Activated CD8-positive, alpha-beta memory T cell treated with anti-CD3 and anti-CD28 coated beads, Interleukin-2, amount 50 U/mL, for 48 hours (primary cell): ENCODE measurements around the gene B4GALNT1.
"Not testable (repeated sequence)": the region's sequence is repeated elsewhere in the genome, so short reads cannot be mapped to it uniquely, and the experiment has no call there.

Source experiments
- DNase-seq: peaks from one replicate; pipeline ENCODE4 v3.0.0-alpha.2; 2020

The B4GALNT1 gene

DNA sequence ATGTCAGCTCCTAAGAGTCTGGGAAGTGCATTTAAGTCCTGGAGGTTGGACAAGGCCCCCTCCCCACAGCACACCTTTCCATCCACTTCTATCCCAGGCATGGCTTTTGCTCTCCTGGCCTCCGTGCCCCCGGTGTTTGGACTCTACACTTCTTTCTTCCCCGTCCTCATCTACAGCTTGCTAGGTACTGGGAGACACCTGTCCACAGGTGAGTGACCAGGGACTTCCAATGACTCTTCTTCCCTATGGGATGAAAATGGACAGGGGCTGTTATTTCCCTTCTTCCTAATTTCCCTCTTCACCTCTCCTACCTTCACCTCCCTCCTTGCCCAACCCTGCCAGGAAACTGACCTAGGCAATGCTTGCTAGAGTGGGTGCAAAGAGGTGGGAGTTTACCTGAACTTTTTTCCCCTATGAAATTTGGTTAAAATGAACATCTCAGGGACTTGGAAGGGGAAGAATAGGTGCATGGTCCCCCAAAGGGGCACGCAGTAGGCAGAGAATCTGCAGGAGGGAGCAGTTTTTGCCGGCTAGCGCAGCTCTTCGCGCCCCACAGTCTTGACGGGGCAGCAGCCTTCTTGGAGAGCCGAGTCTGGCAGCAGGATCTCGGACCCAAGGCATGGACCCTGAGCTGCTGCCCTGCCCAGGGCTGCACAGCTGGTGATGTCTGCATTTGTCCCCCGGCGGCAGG, 12.6 kb downstream of the B4GALNT1 start:
- DNase-seq = no peak

DNA sequence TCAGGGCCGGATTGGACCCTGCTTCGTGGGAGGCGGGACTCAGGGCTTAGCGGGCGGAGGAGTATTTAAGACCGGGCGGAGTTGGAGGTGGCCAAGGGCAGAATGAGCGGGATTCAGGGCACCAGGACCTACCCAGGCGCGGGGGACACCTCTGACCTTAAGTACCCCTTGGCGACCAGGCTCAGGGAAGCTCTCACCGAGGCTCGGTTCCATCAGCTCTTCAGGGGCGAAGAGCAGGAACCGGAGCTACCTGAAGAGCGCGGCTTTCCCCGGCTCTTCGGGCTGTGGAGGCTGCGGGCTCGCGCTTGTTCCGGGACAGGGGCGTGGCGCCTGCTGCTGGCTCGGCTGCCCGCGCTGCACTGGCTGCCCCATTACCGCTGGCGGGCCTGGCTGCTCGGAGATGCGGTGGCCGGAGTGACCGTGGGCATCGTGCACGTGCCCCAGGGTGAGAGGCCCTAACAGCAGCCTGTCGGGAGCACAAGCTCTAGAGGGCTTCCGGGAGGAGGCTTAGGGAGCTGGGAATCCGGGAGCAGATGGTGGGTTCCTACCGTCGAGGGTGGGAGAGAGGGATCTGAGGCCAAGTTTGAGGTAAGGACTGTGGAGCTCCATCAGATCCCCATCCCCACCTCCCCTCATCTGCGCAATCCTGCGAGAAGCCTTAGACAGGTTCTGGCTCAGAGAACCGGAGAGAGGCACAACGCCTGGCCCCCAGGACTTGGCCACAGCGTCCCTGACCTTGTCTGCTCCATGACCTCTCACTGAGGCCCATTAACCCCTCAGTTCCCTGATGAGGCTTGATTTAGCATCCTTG, 13.4 kb downstream of the B4GALNT1 start:
- DNase-seq = no peak

DNA sequence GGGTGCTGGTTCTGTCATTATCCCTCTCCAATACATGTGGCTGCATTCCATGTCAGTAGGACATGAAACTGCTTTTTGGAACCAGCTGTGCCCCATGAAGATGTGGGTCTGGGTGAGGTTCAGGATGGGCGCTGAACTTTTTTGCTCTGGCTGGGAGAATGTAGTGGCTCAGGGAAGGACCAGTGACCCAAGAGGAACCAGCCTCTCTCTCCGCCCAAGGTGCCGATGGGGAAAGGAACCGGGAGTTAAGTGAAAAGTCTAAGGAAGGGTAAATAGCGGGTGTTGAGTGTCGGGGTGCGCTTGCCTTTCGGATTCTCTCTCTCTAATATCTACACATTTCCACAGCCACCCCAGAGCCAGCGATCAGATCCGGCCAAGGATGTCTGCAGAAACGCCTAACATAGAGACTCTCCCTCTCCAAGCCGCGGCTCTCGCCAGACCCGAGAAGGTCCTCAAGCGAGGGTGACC, 14.0 kb downstream of the B4GALNT1 start:
- no peak for DNase-seq

DNA sequence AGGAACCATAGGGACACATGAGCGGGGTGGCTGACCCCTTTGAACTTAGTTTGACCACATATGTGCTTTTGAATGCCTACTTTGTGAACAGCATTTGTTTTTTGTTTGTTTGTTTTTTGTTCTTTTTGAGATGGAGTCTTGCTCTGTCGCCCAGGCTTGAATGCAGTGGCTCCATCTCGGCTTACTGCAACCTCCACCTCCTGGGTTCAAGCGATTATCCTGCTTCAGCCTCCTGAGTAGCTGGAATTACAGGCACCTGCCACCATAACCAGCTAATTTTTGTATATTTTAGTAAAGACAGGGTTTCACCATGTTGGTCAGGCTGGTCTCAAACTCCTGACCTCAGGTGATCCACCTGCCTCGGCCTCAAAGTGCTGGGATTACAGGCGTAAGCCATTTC, 14.6 kb downstream of the B4GALNT1 start:
- not testable (repeated sequence) for DNase-seq

DNA sequence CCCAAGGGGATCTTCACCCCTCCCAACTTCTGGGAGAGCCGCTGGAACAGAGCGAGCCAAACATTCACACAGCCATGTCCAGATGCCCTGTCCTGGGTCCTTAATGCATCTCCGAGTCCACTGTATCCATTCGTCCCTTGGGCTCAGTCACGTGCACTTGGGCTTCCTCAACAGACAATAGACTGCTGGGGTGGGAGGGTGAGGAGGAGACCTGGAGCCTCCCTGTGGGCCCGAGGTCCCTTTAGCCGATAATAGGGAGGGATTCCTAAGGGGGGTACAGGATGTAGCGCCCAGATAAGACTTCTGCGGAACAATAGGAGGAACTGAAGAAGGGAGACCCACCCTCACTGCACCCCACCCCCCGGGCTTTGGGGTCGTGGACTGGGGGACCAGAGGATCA, 15.1 kb downstream of the B4GALNT1 start:
- no peak for DNase-seq

DNA sequence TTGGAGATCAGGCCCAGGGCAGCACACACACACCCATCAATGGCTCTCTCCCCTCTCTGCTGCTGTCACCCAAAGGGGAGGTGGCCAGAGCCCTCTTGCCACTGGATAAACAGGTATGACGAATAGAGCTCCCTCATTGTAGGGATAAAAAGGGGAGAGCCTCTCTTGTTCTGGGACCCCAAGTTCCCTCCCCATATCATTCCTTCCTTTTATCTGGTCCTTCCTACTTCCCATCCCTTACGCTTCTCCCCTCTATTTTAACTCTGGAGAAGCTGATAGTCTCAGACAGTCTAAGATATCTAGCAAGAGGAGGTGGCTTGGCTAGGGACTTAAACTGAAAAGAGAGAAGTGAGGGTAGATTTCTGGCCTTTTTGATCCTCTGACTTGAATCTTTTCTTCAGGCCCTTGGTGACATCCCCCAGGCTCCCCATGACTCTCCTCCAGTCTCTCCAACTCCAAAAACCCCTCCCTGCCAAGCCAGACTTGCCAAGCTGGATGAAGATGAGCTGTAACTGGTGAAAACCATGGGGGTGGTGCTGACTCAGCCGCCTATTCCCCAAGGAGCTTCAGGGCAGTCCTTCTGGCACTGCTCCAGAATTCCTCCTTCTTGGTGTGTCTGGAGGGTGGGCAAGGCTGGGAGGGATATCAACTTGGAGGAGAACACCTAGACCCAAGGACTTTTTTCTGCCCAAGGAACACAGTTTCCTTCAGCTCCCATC, 16.5 kb downstream of the B4GALNT1 start:
- DNase-seq = no peak

DNA sequence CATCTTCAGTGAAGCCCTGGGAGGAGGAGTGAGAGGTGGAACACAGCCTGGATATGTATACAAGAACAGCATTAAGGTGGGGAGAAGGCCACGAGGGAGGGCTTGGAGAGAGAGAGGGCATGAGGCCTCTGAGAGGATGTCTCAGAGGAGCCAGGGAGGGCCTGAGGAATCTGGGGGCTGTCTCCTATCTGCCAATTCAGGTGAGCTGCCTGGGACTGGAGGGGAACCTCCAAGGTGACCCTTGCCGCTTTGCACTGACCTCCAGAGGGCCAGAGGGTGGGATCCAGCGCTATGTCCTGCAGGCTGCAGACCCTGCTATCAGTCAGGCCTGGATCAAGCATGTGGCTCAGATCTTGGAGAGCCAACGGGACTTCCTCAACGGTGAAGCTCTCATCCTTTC, 17.4 kb downstream of the B4GALNT1 start:
- DNase-seq = no peak

DNA sequence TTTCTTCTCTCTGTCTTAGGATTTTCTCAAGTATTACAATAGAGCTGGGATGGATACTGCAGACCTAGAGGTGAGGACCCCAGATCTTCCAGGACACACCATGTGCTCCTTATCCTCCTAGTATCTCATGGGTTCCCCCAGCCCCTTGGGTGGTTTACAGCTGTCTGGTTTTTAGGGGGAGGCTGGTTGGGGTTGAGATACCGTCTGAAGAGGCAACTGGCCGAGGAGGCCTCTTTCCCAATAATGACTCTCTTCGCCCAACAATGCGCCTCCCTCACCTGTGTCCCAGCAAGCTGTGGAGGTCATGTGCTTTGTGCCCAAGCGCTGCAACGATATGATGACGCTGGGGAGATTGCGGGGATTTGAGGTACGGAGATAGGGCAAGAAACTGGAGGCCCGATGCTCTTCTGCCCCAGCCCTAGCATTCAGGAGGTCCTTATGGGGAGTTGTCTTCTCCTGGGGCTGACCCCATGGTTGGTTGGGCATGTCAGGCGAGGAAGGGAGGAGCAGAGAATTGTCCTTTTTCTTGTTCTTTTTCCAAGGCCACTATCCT, 18.0 kb downstream of the B4GALNT1 start:
- no peak for DNase-seq

DNA sequence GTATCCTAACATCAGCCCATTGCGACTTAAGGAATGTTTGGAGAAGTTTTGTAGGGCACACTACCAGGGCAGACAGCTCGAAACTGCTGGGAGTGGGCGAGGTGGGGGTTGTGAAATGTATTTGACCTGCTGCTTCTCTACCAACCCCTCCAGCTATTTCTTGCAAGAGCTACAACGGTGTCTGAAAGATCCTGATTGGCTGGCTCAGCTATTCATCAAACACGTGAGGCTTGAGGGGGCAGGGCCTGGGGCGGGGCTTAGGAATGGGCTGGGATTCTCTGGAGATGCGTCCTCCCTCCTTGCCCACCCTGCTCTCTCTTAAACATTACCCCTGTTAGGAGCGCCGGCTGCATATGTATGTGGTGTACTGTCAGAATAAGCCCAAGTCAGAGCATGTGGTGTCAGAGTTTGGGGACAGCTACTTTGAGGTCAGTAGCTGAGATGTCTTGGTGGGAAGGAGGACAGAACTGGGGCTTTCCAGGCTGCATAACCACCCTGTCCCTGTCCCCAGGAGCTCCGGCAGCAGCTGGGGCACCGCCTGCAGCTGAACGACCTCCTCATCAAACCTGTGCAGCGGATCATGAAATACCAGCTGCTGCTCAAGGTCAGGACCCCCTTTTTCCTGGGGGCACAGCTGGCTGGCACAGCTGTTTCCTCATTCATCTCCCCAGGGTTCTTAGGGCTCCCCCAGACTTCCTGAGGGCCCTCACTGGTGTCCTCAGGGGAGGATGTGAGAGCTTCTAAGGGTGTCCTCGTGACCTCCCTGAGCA, 18.6 kb downstream of the B4GALNT1 start:
- no peak for DNase-seq

DNA sequence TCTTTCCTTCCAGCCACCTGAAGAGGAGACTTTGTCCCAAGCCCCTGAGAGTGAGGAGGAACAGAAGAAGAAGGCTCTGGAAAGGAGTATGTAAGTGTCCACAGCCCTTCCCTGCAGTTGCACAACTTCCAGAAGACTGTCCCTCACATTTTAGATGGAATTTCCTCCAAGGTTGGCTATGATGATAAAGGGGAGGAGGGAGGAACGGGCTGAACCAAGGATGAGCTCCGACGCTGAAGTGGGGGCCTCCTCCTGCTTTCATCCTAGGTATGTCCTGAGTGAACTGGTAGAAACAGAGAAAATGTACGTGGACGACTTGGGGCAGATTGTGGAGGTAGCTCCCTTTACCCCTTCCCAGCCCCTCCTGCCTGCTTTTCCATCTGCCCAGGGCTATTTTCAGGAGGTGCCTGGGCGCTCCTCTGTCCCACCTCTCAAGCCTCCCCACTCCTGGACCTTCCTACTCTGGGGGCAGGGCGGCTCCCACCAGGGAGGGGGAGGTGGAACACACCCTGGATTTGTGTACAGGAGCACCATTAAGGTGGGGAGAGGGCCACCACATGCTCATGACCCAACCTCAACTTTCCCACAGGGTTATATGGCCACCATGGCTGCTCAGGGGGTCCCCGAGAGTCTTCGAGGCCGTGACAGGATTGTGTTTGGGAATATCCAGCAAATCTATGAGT, 19.4 kb downstream of the B4GALNT1 start:
- DNase-seq = no peak

DNA sequence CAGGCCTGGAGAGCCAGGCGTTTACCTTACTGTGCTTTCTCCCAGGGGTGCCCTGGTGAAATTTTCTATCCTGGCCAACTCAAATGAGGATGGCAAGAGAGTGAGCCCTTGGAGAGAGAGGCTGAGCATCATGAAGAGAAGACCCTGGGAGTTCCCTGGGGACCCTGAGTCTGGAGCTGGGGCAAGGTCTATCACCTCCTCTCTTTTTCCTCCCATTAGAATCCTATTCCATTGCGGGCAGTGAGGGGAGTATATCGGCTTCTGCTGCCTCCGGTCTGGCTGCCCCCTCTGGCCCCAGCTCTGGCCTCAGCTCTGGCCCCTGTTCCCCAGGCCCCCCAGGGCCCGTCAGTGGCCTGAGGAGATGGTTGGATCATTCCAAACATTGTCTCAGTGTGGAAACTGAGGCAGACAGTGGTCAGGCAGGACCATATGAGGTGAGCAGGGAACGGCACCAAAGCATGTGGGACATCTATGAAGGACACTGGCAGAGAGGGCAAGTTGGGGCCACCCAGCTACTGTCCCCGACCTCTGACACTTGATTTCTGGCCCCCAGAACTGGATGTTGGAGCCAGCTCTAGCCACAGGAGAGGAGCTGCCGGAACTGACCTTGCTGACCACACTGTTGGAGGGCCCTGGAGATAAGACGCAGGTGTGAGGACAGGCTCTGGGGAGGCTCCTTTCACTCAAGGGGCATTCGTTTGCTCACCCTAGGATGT, 20.1 kb downstream of the B4GALNT1 start:
- no peak for DNase-seq

DNA sequence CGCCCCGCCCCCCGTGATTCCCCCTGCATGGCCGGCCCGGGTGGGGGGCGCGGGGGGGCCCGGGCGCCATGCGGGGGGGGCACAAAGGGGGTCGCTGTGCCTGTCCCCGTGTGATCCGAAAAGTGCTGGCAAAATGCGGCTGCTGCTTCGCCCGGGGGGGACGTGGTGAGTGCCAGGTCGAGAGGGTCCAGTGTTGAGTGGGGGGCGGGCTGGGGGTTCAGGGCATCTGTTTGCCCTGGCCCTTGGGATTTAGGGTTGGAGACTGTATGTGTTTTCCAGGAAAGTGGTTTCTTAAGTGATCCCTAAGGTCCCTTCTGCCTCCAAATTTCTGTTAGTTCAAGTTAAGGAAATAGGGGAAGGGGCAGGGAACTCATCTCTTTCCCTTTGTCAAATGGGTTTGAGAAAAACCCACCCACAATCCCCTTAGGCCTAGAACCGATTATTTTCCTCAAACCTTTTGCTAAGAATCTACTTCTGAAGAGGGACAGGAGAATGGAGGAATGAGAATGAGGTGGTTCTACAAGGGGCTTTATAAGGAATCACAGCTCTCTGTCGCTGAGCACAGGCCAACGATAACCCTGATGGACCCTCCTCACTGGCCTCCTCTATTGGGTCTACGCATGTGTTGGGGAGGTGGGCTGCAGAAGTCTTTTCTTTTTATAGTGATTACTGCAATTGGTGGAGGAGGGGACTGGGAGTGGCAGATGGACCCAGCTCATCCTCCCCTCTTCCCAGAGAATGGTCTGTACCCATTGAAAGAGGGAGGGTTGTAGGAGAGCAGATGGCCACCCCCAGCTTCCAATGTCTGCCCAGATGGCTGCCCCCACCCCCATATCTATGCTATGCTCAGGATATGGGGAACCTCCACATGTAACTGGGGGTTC, 20.9 kb downstream of the B4GALNT1 start:
- DNase-seq = no peak

DNA sequence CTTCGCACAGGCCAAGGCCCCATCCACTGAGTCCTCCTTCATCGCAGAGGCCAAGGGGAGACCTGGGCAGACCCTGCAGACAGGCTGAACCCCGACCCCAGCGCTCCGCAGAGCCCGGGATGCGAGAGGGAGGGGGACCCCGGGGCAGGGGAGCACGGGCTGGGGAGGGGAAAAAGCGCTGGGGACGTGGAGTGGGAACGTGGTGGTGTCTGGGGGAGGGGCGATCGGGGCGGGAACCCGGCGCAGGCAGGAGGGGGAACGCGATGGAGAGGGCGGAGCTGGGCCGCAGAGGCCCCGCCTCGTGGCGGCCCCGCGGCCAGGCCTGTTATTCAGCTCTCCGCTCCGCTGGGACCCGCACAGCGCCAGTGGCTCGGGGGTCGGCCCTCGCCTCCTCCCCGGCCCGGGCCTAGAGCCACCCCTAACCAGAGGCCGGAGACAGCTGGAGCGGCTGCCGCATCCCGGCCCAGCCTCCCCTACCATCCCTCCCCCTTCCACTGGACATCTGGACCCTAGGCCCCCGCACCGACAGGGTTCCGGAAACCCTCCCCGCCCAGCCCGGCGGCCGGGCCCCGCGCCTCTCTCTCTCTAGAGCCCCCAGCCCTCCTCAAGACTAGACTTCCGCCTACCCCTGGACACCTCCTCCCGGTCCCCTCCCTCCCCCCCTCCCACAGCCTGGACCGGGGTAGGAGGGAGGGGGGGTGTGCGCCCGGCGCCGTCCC, 21.7 kb downstream of the B4GALNT1 start, which contains the start of gene ARHGEF25:
TSS of gene ARHGEF25 (plus strand) at position 328 of the 719 bp plus-strand sequence. CDS start 460 bp downstream, outside the sequence.
- peak; percentile 79 for DNase-seq

DNA sequence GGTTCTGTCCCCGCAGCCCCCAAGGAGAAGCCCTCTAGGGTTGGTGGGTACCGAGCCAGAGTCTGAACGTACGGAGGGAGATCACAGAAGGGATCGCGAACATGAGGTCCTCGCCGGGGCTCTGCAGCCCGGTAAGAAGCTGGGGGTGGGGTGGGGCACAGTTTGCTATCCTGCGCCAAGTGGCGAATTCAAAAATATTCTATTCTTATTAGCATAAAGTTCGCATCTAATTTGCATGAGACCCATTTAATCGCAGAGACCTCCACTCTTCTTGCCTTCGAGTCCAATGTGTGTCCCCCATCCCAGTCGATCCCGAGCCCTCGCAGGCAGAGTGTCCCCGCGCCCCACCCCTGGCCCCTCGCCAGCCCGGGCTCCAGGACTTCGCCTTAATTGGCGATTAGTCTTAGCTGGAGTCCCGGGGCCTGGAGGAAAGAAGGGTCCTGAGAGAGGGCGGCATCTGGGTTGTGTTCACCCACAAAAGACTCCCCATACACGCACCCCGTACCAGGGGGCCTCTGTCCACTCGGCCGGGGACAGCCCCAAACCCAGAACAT, 22.4 kb downstream of the B4GALNT1 start:
- DNase-seq = no peak

DNA sequence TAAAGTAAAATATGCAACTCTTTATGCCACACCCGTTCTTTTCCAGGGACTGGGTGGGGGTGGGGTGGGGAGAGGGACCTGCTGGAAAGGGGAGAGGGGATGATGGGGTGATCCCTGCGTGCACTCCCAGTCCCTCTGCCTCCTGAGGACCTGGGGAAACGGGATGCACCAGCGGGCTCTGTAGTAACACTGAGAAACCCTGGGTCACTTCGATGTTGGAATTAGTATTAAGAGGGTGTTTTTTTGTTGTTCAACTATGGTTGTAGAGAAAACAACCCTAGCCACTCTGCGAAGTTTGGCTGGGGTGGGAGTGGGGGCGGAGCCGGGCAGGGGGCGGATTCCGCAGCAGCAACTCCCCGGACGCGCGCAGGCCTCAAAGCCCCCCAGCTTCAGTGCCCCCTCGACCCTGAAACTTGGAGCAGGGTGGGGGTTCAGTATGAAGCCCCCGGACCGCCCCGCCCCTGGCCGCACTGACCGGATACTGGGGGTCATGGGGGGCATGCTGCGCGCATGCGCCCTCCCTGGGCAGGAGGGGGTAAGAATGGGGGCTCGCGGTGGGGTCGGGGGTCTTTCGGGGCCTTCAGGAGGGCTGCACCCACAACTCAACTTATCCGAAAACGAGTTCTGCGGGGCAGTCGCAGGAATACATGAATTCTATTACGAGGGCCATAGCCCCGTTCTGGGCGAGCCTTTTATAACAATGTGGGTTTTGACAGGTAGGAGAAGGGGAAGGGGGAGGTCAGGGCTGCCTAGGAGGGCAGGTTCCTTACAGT, 23.0 kb downstream of the B4GALNT1 start:
- DNase-seq = no peak

DNA sequence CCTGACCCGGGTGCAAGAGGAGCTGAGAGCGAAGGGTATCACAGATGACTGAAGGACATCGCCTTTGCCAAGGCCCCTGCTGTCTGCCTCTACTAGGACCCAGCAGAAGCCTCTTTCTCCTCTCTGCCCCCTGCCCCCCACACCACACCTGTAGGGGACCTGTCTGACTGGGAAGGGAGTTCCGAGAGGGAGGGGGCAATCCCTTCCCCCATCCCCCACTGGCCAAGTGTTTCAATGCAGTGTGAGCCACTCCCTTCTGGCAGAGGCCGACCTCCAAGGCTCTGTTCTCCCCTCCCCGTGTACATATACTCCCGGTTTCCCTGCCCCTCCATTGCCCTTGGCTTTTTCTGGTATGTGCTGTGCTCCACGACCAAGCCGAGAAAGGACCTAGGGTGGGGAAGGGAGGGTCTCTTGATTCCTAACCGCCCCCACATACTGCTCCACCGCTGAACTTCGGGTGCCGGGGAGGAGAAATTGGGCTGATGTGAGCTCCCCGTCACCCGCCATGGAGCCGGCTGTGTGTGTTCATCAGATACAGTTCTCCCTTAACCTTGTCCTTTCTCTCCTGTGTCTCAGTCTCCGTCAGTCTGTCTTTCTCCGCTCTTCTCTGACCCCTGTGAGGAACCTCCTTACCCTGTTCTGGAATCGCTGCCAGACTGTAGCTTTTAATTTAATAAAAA, 23.8 kb downstream of the B4GALNT1 start:
- DNase-seq = no peak

DNA sequence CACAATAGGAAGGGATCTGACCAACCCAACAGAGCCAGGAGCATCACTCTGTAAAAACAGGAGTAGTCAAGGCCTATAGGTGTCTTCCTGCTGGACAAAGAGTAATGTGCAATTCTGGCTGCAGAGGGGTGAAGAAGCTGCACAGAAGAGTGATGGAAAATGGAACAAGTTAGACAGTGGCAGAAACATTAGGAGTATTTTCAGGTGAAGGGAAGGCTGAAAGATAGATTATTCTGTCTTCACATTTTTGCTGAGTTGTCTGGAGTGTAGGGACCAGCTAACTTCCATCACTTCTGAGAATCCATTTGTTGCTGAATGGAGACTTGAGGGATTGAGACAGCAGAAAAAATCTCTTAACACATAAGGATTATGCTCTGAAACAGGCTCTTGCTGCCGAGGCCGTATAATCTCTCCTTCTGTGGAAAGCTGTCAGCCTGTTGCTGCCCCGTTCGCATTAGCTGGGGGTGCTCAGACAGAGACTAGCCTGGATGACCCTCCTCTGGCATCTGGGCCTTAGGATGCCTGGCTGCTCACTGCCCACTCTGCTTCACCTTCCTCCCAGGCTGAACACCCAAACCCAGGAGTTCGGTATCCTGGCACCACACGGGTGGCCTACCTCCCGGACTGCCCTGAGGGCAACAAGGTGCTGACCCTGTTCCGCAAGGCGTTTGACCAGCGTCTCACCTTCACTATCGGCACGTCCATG, 24.9 kb downstream of the B4GALNT1 start:
- DNase-seq = no peak
